Breast epithelium (tissue), 3 donors: ENCODE data around the gene SFXN5.

Source experiments
- POLR2A ChIP-seq: fragments of 450-650 bp; IDR thresholded peaks from one replicate; pipeline ENCODE4 v1.6.1; 2016; ENCODE audit warnings: antibody characterized with exemption, mild to moderate bottlenecking, moderate library complexity
- POLR2AphosphoS5 ChIP-seq, 3 donors: sonication (generic); formaldehyde crosslinking; IDR thresholded peaks; one replicate each; pipeline ENCODE4 v1.6.1; 2017; ENCODE audit warnings: antibody characterized with exemption in 3 of 3
- TF ChIP-seq, protein P1 (sequence below), 3 donors: fragments of 450-650 bp; IDR thresholded peaks; one replicate each; pipeline ENCODE4 v1.5.1; 2016 to 2017; ENCODE audit warnings: antibody characterized with exemption in 3 of 3, mild to moderate bottlenecking in 3 of 3, moderate library complexity in 3 of 3

DNA sequence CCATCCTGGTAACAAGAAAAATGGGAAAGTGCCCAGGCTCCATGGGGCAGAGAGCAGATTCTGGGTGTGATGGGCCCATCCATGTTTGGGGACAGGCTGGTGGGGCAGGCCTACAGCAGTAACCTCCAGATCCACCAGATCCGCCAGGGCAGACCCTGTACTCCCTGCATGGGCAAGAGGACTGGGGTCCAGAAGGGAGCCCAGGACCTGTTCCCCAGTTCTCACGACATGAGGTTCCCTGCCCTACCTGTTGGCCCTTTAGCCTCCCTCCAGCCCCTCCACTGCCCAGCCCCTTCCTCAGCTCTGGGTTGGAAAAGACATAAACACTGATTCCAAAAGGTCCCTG lies 115.5 kb downstream of the SFXN5 start:
- TF ChIP-seq, protein P1, sequence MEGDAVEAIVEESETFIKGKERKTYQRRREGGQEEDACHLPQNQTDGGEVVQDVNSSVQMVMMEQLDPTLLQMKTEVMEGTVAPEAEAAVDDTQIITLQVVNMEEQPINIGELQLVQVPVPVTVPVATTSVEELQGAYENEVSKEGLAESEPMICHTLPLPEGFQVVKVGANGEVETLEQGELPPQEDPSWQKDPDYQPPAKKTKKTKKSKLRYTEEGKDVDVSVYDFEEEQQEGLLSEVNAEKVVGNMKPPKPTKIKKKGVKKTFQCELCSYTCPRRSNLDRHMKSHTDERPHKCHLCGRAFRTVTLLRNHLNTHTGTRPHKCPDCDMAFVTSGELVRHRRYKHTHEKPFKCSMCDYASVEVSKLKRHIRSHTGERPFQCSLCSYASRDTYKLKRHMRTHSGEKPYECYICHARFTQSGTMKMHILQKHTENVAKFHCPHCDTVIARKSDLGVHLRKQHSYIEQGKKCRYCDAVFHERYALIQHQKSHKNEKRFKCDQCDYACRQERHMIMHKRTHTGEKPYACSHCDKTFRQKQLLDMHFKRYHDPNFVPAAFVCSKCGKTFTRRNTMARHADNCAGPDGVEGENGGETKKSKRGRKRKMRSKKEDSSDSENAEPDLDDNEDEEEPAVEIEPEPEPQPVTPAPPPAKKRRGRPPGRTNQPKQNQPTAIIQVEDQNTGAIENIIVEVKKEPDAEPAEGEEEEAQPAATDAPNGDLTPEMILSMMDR (IDR thresholded peaks at IDR 0.05): no peak
- no peak for TF ChIP-seq POLR2AphosphoS5 (IDR thresholded peaks at IDR 0.05)
- TF ChIP-seq POLR2A: no peak
